Activated T-helper 1 cell treated with anti-CD3 and anti-CD28 coated beads, Interleukin-12 subunit alpha, Interleukin-12 subunit beta, Interleukin-2, Interleukin-4 antibody, amounts not matched to agents 30 ng/mL and 10 ng/mL and 1 ng/mL, durations not matched to agents 14 hours and 24 hours and 36 hours (primary cell): ENCODE results near the gene ARRDC3. TPM values are rescaled to one million over a fixed set of nuclear protein-coding genes. Genes with fewer than 3 reads are reported as not detected.

ENCODE experiments used
- DNase-seq: peaks from one replicate; pipeline ENCODE4 v3.0.0; 2021; ENCODE audit warnings: low spot score
- H3K27ac Mint-ChIP-seq: one replicate; pipeline ENCODE4 v1.8.0; 2021; ENCODE audit warnings: mild to moderate bottlenecking, mixed read lengths
- H3K27me3 Mint-ChIP-seq: one replicate; pipeline ENCODE4 v1.8.0; 2022; ENCODE audit warnings: mild to moderate bottlenecking, moderate library complexity, mixed read lengths; ENCODE audit not compliant: insufficient read depth
- H3K36me3 Mint-ChIP-seq: one replicate; pipeline ENCODE4 v1.8.0; 2021; ENCODE audit warnings: low read depth, mixed read lengths
- H3K4me1 Mint-ChIP-seq: one replicate; pipeline ENCODE4 v1.8.0; 2021; ENCODE audit warnings: low read depth, mixed read lengths
- H3K4me3 Mint-ChIP-seq: one replicate; pipeline ENCODE4 v1.8.0; 2021; ENCODE audit warnings: mild to moderate bottlenecking, moderate library complexity, mixed read lengths
- H3K9me3 Mint-ChIP-seq: one replicate; pipeline ENCODE4 v1.8.0; 2021; ENCODE audit warnings: mixed read lengths
- intact Hi-C: fragments of 100-400 bp; cut with micrococcal nuclease; formaldehyde crosslinking; loops from one replicate; pipeline ENCODE4 v1.15.1; 2024
- total RNA-seq: library from RNA; stranded (reverse); gene quantifications from 2 replicates; pipeline ENCODE4 v1.2.3, GENCODE V29; 2022

ARRDC3 gene
- total RNA-seq, 1 donor from 2014 or later: 11.5 TPM

DNA sequence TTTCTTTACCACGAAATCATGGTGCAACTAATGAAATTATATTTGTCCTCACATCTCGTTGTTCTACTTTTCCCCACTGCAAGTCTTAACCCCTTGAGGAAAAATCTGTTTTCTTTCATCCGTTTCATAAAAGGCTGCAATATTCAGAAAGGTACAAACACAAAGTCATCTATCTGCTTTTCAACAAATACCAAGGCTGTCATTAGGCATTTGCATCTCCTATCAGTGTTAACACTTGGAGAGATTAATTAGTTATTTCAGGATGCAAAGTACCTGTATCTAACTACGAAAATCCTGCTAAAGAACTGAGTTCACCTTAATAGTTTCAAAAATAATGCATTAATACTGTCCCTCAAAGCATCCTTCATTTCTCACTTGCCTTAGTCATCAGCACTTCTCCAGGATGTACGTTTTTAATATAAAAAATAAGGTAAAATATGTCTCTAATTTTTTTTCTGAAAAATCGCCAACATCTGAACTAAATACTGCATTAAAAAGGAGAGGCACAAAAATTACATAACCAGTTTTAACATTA is 1.8 kb downstream of the ARRDC3 start:
- H3K27ac Mint-ChIP-seq: peak overlapping the region; percentile 100
- peaks cover 12% of the 10 kb centered on the region for H3K36me3 Mint-ChIP-seq
- H3K9me3 Mint-ChIP-seq: no peaks in the 10 kb centered on the region
- H3K4me1 Mint-ChIP-seq: peaks cover 50% of the 10 kb centered on the region
- peak overlapping the region; percentile 98 for H3K4me3 Mint-ChIP-seq
- no peak for DNase-seq
- intact Hi-C loops: loop anchor here (2.0 kb wide), 1 partner anchor 853 kb away; the partner anchor contains the start of gene LYSMD3
- peaks cover 3% of the 10 kb centered on the region for H3K27me3 Mint-ChIP-seq

DNA sequence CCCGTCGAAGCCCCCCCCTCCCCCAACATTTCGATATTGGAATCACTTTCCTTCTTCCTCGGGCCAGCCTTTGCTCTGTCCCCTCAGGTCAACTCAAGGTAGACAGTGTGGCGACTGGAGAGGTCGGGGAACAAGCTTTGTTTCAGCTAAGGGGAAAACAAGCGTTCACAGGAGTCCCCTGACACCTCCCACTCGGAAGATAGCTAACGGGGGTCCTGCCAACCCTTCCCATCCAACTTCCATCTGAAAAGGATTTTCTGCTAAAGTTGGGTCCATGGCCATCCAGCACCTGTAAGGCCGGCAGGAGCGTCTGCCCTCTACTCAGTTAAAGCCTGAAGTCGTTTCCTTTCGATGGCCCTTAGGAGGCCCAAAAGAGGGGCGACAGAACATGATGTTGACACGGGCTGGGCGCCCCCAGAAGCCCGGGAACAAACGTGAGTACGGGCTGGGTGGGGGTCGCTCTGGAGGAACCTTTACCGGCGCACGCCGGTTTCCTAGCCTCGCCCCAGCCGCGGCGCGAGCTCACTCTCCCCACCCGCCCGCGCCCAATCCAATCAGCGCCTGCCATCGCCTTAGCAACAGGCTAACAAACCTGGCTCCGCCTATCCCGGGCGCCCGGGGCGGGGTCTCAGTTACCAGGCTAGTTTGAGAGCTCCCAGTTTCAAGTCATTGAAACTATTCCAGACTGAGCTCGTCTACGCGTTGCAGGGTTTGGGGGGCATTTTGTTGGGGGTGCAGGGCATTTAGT is 2.5 kb downstream of the ARRDC3 start:
- intact Hi-C loops: loop anchor here (1.0 to 2.0 kb wide), 5 partner anchors 19 to 906 kb away; partner anchors contain the start of genes LYSMD3, MBLAC2 and POLR3G
- peaks cover 50% of the 10 kb centered on the region for H3K4me1 Mint-ChIP-seq
- peak; percentile 94 for DNase-seq
- H3K9me3 Mint-ChIP-seq: no peaks in the 10 kb centered on the region
- peaks cover 14% of the 10 kb centered on the region for H3K36me3 Mint-ChIP-seq
- H3K4me3 Mint-ChIP-seq: peak overlapping the region; percentile 98
- no peaks in the 10 kb centered on the region for H3K27me3 Mint-ChIP-seq
- H3K27ac Mint-ChIP-seq: peak overlapping the region; percentile 100

DNA sequence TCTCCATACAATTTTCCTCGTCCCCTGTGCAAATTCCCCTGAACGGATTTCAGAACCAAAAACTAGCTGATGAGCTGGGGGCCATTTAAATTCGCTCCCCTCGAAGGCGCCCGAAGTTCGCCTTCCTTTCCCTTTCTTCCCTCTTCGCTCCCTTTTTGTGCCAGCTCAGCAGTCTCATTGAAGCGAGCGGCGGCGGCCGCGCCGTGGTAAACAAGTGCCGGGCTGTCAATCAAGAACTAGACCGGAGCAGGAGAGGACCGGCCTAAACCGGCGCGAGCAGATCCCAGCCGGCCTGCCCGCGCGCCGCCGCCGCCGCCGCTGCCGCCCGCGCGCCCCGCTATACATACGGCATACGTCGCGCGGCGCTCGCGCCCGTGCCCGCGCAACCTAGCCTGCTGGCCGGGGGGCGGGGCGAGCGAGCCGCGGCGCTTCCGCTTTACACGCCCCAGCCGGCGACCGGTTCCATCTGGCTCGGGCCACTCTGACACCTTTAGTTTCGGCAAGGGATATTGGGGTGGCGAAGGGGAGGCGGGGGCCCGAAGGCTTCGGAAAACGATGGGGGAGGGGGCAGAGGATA is 3.1 kb downstream of the ARRDC3 start:
- DNase-seq: peak; percentile 95
- Mint-ChIP-seq H3K27me3 (no peaks in the 10 kb centered on the region), H3K36me3 (peaks cover 15% of the 10 kb centered on the region), H3K9me3 (no peaks in the 10 kb centered on the region), H3K4me3 (peak overlapping the region; percentile 98), H3K4me1 (peaks cover 49% of the 10 kb centered on the region), H3K27ac (peak overlapping the region; percentile 100)
- intact Hi-C loops: loop anchor here (1.0 to 2.0 kb wide), 5 partner anchors 19 to 906 kb away; partner anchors contain the start of genes LYSMD3, MBLAC2 and POLR3G

DNA sequence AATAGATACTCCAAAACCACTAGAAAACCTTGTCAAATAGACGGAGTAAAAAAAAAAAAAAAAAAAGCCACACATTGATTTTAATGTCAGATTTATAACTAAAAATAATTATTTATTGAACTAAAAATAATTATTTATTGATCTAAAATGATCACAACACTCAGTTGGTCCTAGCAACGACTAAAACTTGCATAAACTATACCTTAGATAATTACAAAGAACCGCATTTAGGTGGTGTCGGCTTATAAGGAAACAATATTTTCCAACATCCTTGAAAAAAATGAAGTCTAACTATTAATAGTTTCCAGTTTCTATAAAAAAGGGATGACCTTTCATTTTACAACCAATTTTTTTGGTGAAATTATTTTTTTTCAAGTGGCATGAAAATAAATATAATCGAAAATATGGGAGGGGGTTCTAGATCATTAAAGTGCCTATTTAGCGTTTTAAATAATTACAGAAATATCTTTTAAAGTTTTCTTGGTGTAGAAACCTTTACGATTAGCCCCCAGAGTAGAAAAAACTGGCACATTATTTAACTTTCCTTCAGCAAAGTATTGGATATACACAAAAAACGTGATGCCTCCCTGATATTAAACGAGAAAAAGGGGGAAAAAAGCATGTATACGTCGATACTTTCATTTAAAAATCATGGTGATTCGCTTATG is 3.7 kb downstream of the ARRDC3 start:
- Mint-ChIP-seq H3K27me3 (no peaks in the 10 kb centered on the region), H3K36me3 (peaks cover 21% of the 10 kb centered on the region), H3K4me1 (peaks cover 43% of the 10 kb centered on the region), H3K9me3 (no peaks in the 10 kb centered on the region), H3K27ac (peak overlapping the region; percentile 100), H3K4me3 (peak overlapping the region; percentile 94)
- DNase-seq: no peak
- intact Hi-C loops: no loop called here

DNA sequence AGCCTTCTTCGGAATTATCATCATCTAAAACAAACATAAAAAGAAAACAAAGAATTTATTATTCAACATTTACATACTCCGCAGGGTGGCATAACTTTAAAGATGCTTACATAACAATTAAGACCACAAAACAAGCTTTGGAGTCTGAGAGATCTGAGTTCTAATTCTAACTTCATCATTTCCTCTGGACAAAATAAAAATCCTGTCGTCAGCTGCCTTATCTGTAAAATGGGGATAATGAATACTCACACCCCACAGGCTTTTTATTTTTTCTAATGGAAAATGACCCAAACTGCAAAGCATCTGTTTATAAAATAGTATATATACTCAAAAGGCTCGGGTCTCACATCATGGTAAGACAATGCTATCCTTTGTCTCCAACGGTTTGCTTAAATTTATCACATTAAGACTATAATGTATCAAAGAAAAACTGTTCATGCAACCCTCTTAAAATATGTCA is 4.3 kb downstream of the ARRDC3 start:
- DNase-seq: no peak
- intact Hi-C loops: no loop called here
- no peaks in the 10 kb centered on the region for H3K27me3 Mint-ChIP-seq
- peaks cover 24% of the 10 kb centered on the region for H3K36me3 Mint-ChIP-seq
- H3K4me3 Mint-ChIP-seq: peak overlapping the region; percentile 94
- peak overlapping the region; percentile 100 for H3K27ac Mint-ChIP-seq
- H3K9me3 Mint-ChIP-seq: no peaks in the 10 kb centered on the region
- H3K4me1 Mint-ChIP-seq: peaks cover 37% of the 10 kb centered on the region

DNA sequence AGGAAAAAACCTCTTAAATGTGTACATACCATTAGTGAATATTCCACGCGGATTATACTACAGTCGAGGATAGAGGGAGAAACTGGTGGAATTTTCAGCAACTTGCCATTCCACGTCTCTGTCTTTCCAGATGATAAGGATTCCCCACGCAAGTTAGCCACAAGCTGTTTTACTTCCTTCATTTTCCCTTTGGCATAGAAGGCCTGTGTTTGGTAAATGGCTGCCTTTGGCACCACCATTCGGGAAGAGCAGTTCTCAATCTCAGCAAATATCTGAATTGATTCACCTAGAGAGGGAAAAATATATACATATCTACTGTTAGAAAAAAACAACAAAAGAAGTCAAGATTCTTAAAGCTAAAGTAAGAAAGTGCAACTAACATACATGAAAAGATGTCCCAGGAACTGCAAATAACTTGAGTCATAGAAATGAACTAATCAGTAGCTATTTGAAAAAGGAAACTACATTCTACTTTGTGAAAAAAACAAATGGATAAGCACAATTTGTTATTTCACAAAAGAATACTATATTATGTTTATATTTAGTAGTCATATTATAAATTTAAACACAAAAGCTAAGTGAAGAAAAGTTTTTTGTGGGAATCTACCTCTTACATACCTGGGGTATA is 8.1 kb downstream of the ARRDC3 start:
- H3K4me1 Mint-ChIP-seq: peaks cover 34% of the 10 kb centered on the region
- H3K4me3 Mint-ChIP-seq: no peak overlapping the region
- no peak overlapping the region for H3K27ac Mint-ChIP-seq
- no peaks in the 10 kb centered on the region for H3K27me3 Mint-ChIP-seq
- H3K9me3 Mint-ChIP-seq: no peaks in the 10 kb centered on the region
- intact Hi-C loops: no loop called here
- peaks cover 49% of the 10 kb centered on the region for H3K36me3 Mint-ChIP-seq
- no peak for DNase-seq

DNA sequence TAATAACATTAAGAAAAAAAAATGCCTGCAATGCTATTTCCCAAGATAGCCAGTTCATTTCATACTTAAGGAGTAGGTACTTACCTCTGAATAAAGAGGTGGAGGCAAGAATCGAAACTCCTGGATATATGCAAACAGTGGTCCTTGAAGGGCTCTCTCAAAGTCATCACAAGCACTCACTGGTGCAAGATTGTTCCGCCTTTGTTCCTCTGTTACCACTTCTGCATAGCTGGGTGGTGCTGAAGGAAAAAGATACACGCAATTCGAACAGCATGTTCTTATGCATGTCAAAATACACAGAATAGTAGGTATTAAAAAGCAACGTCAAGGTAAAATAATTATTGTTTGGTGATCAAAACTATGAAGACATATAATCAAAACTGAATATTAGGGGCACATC is 9.5 kb downstream of the ARRDC3 start:
- Mint-ChIP-seq H3K27ac (no peak overlapping the region), H3K9me3 (no peaks in the 10 kb centered on the region), H3K4me1 (peaks cover 28% of the 10 kb centered on the region), H3K4me3 (no peak overlapping the region), H3K27me3 (no peaks in the 10 kb centered on the region), H3K36me3 (peaks cover 53% of the 10 kb centered on the region)
- DNase-seq: no peak
- intact Hi-C loops: no loop called here

DNA sequence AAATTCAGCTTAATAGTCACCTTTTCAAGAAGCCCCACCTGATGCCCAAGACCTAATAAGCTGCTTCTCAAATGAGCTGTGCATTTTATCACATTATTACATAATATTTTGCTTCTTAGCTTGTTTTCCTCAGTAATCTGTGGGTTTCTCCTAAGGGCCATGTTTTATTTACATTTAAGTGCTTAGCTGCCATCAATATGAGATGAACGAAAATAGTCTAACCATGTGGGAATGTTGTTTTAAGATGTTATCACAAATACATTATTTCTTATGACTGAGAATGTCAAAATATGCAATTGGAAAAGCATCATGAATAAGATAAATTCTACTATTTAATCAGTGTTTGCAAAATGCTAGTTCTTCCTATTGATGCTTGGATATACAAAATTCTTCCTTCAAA is 10.1 kb downstream of the ARRDC3 start:
- H3K27ac Mint-ChIP-seq: no peak overlapping the region
- no peak overlapping the region for H3K4me3 Mint-ChIP-seq
- no peak for DNase-seq
- intact Hi-C loops: no loop called here
- H3K4me1 Mint-ChIP-seq: peaks cover 22% of the 10 kb centered on the region
- peaks cover 57% of the 10 kb centered on the region for H3K36me3 Mint-ChIP-seq
- no peaks in the 10 kb centered on the region for H3K9me3 Mint-ChIP-seq
- no peaks in the 10 kb centered on the region for H3K27me3 Mint-ChIP-seq

DNA sequence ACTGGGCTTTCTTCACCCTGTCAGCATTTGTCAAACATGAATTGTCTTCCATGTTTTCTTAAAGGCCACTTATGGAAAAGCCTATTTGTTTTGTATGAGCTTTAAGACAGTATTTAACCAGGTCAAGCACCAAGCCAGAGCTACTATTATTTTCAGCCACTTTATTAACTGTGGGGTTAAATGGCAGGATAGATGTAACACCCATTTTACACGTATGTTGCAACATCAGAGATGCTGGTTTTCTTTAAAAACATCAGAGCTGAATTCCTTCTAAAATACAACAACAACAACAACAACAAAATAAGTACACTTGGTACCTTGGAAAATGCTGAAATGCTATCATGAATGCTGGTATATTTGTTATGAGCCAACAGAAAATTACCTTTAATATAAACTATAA is 13.6 kb downstream of the ARRDC3 start:
- Mint-ChIP-seq H3K9me3 (no peaks in the 10 kb centered on the region), H3K4me1 (peaks cover 10% of the 10 kb centered on the region), H3K27ac (no peak overlapping the region)

DNA sequence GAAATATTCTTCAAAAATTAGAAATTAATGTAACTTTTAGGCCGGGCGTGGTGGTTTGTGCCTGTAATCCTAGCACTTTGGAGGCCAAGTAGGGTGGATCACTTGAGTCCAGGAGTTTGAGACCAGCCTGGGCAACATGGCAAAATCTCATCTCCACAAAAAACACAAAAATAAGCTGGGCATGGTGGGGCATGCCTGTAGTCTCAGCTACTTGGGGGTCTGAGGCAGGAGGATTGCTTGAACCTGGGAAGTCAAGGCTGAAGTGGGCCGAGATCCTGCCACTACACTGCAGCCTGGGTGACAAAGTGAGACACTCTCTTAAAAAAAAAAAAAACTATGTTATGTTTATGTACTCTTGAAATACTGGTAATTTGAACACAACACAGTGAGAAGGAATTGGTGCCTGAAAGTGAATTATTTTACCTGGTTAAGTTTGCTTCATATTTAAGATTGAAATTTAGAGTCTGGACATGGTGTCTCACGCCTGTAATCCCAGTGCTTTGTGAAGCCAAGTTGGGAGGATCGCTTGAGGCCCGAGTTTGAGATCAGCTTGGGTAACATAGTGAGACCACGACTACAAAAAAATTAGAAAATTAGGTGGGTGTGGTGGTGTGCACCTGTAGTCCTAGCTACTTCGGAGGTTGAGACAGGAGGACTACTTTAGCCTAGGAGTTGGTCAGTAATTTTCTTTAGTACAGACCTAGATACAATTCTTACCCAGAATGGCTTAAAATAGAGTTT is 15.0 kb downstream of the ARRDC3 start:
- Mint-ChIP-seq H3K27me3 (no peaks in the 10 kb centered on the region), H3K4me3 (no peak overlapping the region), H3K27ac (no peak overlapping the region), H3K36me3 (peaks cover 37% of the 10 kb centered on the region), H3K9me3 (no peaks in the 10 kb centered on the region), H3K4me1 (peaks cover 9% of the 10 kb centered on the region)
- intact Hi-C loops: no loop called here
- DNase-seq: no peak

More for the DNA sequence above, 13.6 kb downstream of the ARRDC3 start:
- H3K4me3 Mint-ChIP-seq: no peak overlapping the region
- no peaks in the 10 kb centered on the region for H3K27me3 Mint-ChIP-seq
- peaks cover 46% of the 10 kb centered on the region for H3K36me3 Mint-ChIP-seq
- intact Hi-C loops: no loop called here
- no peak for DNase-seq

DNA sequence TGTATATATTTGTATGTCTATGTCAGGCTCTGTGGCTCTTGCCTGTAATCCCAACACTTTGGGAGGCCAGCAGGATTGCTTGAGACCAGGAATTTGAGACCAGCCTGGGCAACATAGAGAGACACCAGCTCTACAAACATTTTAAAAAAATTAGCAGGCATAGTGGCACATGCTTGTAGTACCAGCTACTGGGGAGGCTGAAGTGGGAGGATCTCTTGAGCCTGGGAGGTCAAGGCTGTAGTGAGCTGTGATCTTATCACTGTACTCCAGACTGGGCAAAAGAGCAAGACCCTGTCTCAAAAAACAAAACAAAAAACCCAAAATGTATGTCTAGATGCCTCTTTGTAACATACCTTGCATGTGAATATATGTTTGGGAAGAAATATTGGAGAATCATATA is 15.8 kb downstream of the ARRDC3 start:
- no peaks in the 10 kb centered on the region for H3K9me3 Mint-ChIP-seq
- no peak for DNase-seq
- H3K27ac Mint-ChIP-seq: no peak overlapping the region
- H3K36me3 Mint-ChIP-seq: peaks cover 33% of the 10 kb centered on the region
- H3K4me3 Mint-ChIP-seq: no peak overlapping the region
- peaks cover 5% of the 10 kb centered on the region for H3K4me1 Mint-ChIP-seq
- peaks cover 2% of the 10 kb centered on the region for H3K27me3 Mint-ChIP-seq
- intact Hi-C loops: no loop called here

DNA sequence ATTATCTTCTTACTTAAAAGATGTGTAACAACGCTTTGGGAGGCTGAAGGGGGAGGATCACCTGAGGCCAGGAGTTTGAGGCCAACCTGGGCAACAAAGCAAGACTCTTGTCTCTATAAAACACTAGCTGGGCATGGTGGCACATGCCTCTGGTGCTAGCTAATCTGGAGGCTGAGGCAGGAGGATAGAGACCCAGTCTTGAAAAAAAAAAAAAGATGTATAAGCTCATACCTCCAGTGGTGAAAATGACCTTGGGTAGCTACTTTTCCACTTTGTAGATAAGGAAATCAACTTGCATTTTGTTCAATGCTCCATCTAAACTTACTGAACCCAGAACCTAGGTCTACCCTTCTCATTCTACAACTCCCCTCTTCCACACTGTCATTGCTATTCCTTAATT is 16.6 kb downstream of the ARRDC3 start:
- intact Hi-C loops: no loop called here
- Mint-ChIP-seq H3K27me3 (peaks cover 6% of the 10 kb centered on the region), H3K27ac (no peak overlapping the region), H3K4me3 (no peak overlapping the region), H3K36me3 (peaks cover 30% of the 10 kb centered on the region), H3K4me1 (peaks cover 4% of the 10 kb centered on the region), H3K9me3 (peaks cover 4% of the 10 kb centered on the region)
- no peak for DNase-seq
